GM12864 (cell line): ENCODE results near the gene HMG20A.

Experiments used
- DNase-seq: peaks from one replicate; pipeline ENCODE4 v3.0.0-alpha.2; 2011; ENCODE audit warnings: low read depth
- H3K4me3 ChIP-seq: 2 replicates; pipeline ENCODE4 v1.5.1; 2011; ENCODE audit warnings: mild to moderate bottlenecking, low read depth, low read length, control low read depth
- CTCF ChIP-seq: IDR thresholded peaks from 2 replicates; pipeline ENCODE4 v1.5.1; 2011; ENCODE audit warnings: low read depth, mild to moderate bottlenecking, moderate library complexity, low read length, control low read depth, inconsistent platforms; ENCODE audit errors: missing control alignments

HMG20A gene

GRCh38 chr15:77507911-77508310 lies 87.2 kb downstream of the HMG20A start:
- no peak for DNase-seq
- no peak for TF ChIP-seq CTCF
- H3K4me3 ChIP-seq: no peak overlapping the region

- DNase-seq: no peak
- no peak overlapping the region for H3K4me3 ChIP-seq
- no peak for TF ChIP-seq CTCF
These were observed 88.0 kb downstream of the HMG20A start for GRCh38 chr15:77508541-77509243.

- H3K4me3 ChIP-seq: no peak overlapping the region
- TF ChIP-seq CTCF: no peak
- DNase-seq: no peak
These were observed 89.7 kb downstream of the HMG20A start for GRCh38 chr15:77510066-77511057.

GRCh38 chr15:77511869-77512268 lies 91.2 kb downstream of the HMG20A start:
- no peak for TF ChIP-seq CTCF
- no peak for DNase-seq
- no peak overlapping the region for H3K4me3 ChIP-seq

- H3K4me3 ChIP-seq: no peak overlapping the region
- TF ChIP-seq CTCF: no peak
- no peak for DNase-seq
These were observed 92.5 kb downstream of the HMG20A start for GRCh38 chr15:77513226-77513625.

GRCh38 chr15:77514641-77515402 lies 94.1 kb downstream of the HMG20A start:
- TF ChIP-seq CTCF: no peak
- H3K4me3 ChIP-seq: no peak overlapping the region
- no peak for DNase-seq
